NK-92 (cell line): Measurements from ENCODE around the gene MED12L.
"Not testable (repeated sequence)": the region's sequence is repeated elsewhere in the genome, so short reads cannot be mapped to it uniquely, and the experiment has no call there.

Source experiments
- DNase-seq: peaks from one replicate; lab custom pipeline; 2025; ENCODE audit not compliant: unreplicated experiment; lab: John Stamatoyannopoulos, UW

MED12L gene

GRCh38 chr3:151085227-151085888 is at the start of gene MED12L:
Gene MED12L, plus strand, starts transcription at chr3:151085664. Its CDS starts 1,263 bp downstream, at chr3:151086927.
- DNase-seq: no peak

GRCh38 chr3:151037746-151038477 is 47.6 kb upstream of the MED12L start:
- no peak for DNase-seq

- DNase-seq: no peak
Observed at GRCh38 chr3:151044706-151045105, 40.8 kb upstream of the MED12L start.

GRCh38 chr3:151047636-151048035 is 37.8 kb upstream of the MED12L start:
- DNase-seq: no peak

- no peak for DNase-seq
Observed at GRCh38 chr3:151051533-151051932, 33.9 kb upstream of the MED12L start.

GRCh38 chr3:151052346-151052745 is 33.1 kb upstream of the MED12L start:
- no peak for DNase-seq

- DNase-seq: no peak
Observed at GRCh38 chr3:151052756-151053155, 32.7 kb upstream of the MED12L start.

GRCh38 chr3:151058740-151059139 is 26.7 kb upstream of the MED12L start:
- no peak for DNase-seq

GRCh38 chr3:151062611-151063010 is 22.9 kb upstream of the MED12L start:
- DNase-seq: no peak

- DNase-seq: no peak
Observed at GRCh38 chr3:151067158-151067557, 18.3 kb upstream of the MED12L start.

GRCh38 chr3:151072842-151073241 is 12.6 kb upstream of the MED12L start:
- not testable (repeated sequence) for DNase-seq

- no peak for DNase-seq
Observed at GRCh38 chr3:151074256-151074655, 11.2 kb upstream of the MED12L start.

- no peak for DNase-seq
Observed at GRCh38 chr3:151075869-151076562, 9.4 kb upstream of the MED12L start.

- no peak for DNase-seq
Observed at GRCh38 chr3:151076626-151077025, 8.8 kb upstream of the MED12L start.

GRCh38 chr3:151081082-151081481 is 4.4 kb upstream of the MED12L start:
- DNase-seq: not testable (repeated sequence)

GRCh38 chr3:151082880-151083838 is 2.3 kb upstream of the MED12L start:
- no peak for DNase-seq

GRCh38 chr3:151084893-151085226 is 604 bp upstream of the MED12L start:
- no peak for DNase-seq

- DNase-seq: no peak
Observed at GRCh38 chr3:151085889-151086483, 522 bp downstream of the MED12L start.

GRCh38 chr3:151086484-151087456 is 1.3 kb downstream of the MED12L start:
- DNase-seq: no peak
